ENCODE results near the gene NKX2-4.

- TF ChIP-seq CTCF (IDR thresholded peaks at IDR 0.05) (no peak), POLR2A (IDR thresholded peaks at IDR 0.05) (no peak)
Measured at GRCh38 chr20:21358737-21359136, 38.6 kb downstream of the NKX2-4 start.

All from gastroesophageal sphincter (tissue), 3 donors.